ENCODE data around the gene BPIFA3. TPM values are rescaled to one million over a fixed set of nuclear protein-coding genes. Genes with fewer than 3 reads are reported as not detected.
A peak's percentile ranks its signal among the peaks of the same experiment; 100 is the strongest.

Gene BPIFA3
- total and polyA plus RNA-seq, 2 of the 13 experiments (the other 11 are each of a cell fraction or from before 2014, with no cell fraction given) = not detected

GRCh38 chr20:33217052-33217451 is at the start of gene BPIFA3 (continued):
- TF ChIP-seq ATF4 (CRISPR knock-in tag; IDR thresholded peaks at IDR 0.05) (no peak), SMARCE1 (IDR thresholded peaks at IDR 0.05; ENCODE audit: borderline replicate concordance) (no peak), NR2F1 (CRISPR knock-in tag; IDR thresholded peaks at IDR 0.05) (no peak), POGK (CRISPR knock-in tag; conservative IDR thresholded peaks at IDR 0.05) (no peak), ZFP82 (CRISPR knock-in tag; IDR thresholded peaks at IDR 0.05; ENCODE audit: borderline replicate concordance) (no peak), ZNF781 (CRISPR knock-in tag; IDR thresholded peaks at IDR 0.05; ENCODE audit: borderline replicate concordance, not compliant biosample characterization) (no peak), PBX3 (CRISPR knock-in tag; IDR thresholded peaks at IDR 0.05; ENCODE audit: borderline replicate concordance) (no peak), ZNF543 (CRISPR knock-in tag; IDR thresholded peaks at IDR 0.05) (no peak)

GRCh38 chr20:33167859-33168258 is 49.3 kb upstream of the BPIFA3 start, which contains the start of gene BPIFA2:
Gene BPIFA2, plus strand, starts transcription at chr20:33168159. Its CDS starts 987 bp downstream, at chr20:33169146.
- no peak for DNase-seq (ENCODE audit: low spot score)
- Histone ChIP-seq H2AFZ (ENCODE audit: low read length) (no peak within 1 kb of the TSS), H3K36me3 (replicated peaks in 1 of 2; ENCODE audit: control insufficient read depth in 1 of 2, insufficient read depth in 2 of 2, low read length in 2 of 2) (no peaks in the 10 kb centered on the region), H3K27me3 (ENCODE audit: control insufficient read depth in 1 of 2, insufficient read depth in 2 of 2, low read length in 2 of 2) (peaks cover 0 to 18% of the 10 kb centered on the region in 2 experiments; a peak in 2 of 5 replicates), H3K79me2 (ENCODE audit: insufficient read depth, low read length) (no peaks in the 10 kb centered on the region), H3K9me3 (ENCODE audit: low read length) (peaks cover 9% of the 10 kb centered on the region), H3K9ac (ENCODE audit: insufficient read depth, low read depth, low read length) (no peak within 1 kb of the TSS), H4K20me1 (ENCODE audit: insufficient read depth, low read length) (no peaks in the 10 kb centered on the region), H3K4me2 (ENCODE audit: low read depth, low read length) (no peak within 1 kb of the TSS), H3K27ac (ENCODE audit: extremely low read length, insufficient read depth, low read length) (no peak within 1 kb of the TSS), H3K4me3 (replicated peaks in 1 of 3; ENCODE audit: insufficient read depth in 1 of 3, low read depth in 2 of 3, low read length in 3 of 3) (no peak within 1 kb of the TSS), H3K4me1 (ENCODE audit: insufficient read depth, low read length) (no peaks in the 10 kb centered on the region)
- no peak for ATAC-seq
- POLR2A ChIA-PET = no interaction called here
- in situ Hi-C loops (cut with HindIII; ENCODE audit: extremely low pct_ligation_motif_present, low pct_unique_long_range_greater_than_20kb) = no loop called here
- intact Hi-C loops (cut with micrococcal nuclease; ENCODE audit: unreplicated experiment) = no loop called here
- CTCF ChIA-PET (ENCODE audit: low intra/inter-chr PET ratio, low total read pairs) = interaction anchor here (2.3 kb wide), 1 partner anchor 72 kb away, joined by 5 read pairs; no protein-coding TSS in a partner anchor
- no TSS peak for BruUV-seq (replicated peaks)
- 17% methylated on average over 8 of the region's 8 CpGs for WGBS (ENCODE audit: low lambda C conversion rate)
- peak; percentile 43 for TF ChIP-seq STAG1 (CRISPR knock-in tag; IDR thresholded peaks at IDR 0.05)
- TF ChIP-seq CTCF (CRISPR knock-in tag; IDR thresholded peaks at IDR 0.05) = peak; percentile 47
- no peak for TF ChIP-seq PBX3 (CRISPR knock-in tag; IDR thresholded peaks at IDR 0.05; ENCODE audit: borderline replicate concordance)
- no peak for FAIRE-seq

Measured in HepG2 (cell line).